C4-2B (cell line): ENCODE data around the gene ERGIC2.

Experiments used
- H3K27ac ChIP-seq: fragments of 450-650 bp; 2 replicates; pipeline ENCODE4 v1.5.1; 2017
- ZFX ChIP-seq: fragments of 450-650 bp; IDR thresholded peaks from 2 replicates; pipeline ENCODE4 v1.6.1; 2017
- TF ChIP-seq, protein P1 (sequence below): fragments of 450-650 bp; conservative IDR thresholded peaks from 2 replicates; pipeline ENCODE4 v1.5.1; 2017; ENCODE audit warnings: mild to moderate bottlenecking

ERGIC2 gene

DNA sequence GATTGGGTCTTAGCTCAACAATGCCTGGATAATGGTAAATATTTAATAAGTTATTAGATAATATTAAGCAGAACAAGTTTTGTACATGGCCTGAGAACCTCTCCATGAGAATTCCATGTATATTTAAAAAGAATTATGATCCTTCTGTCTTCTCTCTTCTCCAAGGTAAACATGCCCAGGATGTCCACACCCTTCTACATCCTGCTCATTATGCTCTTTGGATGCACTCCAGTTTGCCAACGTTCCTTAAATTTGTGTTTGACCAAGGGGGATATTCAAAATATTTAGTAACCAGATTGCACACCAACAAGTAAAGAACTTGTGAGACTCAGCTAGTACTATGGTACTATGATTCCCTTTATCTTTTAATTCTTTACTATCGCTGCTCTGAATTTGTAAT is 44.8 kb upstream of the ERGIC2 start:
- no peak for TF ChIP-seq ZFX
- TF ChIP-seq, protein P1, sequence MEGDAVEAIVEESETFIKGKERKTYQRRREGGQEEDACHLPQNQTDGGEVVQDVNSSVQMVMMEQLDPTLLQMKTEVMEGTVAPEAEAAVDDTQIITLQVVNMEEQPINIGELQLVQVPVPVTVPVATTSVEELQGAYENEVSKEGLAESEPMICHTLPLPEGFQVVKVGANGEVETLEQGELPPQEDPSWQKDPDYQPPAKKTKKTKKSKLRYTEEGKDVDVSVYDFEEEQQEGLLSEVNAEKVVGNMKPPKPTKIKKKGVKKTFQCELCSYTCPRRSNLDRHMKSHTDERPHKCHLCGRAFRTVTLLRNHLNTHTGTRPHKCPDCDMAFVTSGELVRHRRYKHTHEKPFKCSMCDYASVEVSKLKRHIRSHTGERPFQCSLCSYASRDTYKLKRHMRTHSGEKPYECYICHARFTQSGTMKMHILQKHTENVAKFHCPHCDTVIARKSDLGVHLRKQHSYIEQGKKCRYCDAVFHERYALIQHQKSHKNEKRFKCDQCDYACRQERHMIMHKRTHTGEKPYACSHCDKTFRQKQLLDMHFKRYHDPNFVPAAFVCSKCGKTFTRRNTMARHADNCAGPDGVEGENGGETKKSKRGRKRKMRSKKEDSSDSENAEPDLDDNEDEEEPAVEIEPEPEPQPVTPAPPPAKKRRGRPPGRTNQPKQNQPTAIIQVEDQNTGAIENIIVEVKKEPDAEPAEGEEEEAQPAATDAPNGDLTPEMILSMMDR, result no peak
- H3K27ac ChIP-seq, result no peak overlapping the region

DNA sequence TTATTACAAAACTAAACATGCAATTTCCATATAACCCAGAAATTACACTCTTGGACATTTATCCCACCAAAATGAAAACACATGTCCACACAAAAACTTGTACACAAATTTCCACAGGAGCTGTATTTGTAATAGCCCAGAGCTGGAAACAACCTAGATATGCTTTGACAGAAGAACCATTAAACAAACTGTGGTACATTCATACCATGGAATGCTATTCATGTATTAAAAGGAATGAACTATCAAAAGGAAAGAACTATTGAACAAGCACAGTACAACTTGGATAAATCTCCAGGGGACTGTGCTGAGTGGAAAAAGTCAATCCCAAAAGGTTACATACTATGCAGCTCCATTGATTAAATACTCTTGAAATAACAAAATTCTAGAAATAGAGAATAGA is 35.8 kb upstream of the ERGIC2 start:
- no peak for TF ChIP-seq ZFX
- TF ChIP-seq, protein P1, result no peak
- no peak overlapping the region for H3K27ac ChIP-seq

DNA sequence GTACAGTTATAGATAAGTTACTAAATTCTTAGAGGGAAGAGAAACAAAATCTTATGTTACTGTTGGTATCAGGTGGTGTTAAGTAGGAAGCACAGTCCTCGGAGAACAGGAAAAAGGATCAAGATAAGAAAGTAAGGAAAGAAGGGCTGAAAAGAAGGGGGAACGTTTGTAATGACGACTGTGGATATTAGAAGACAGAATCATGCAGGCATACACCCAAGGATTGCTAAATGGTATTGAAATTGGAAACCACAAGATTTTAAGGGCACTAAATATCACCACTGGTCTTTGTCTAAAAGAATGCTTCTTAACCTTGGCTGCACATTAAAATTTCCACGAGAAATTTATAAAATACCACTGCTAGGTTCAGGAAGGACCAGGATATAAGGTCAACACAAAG is 34.1 kb upstream of the ERGIC2 start:
- H3K27ac ChIP-seq, result no peak overlapping the region
- no peak for TF ChIP-seq ZFX
- TF ChIP-seq, protein P1, result no peak

DNA sequence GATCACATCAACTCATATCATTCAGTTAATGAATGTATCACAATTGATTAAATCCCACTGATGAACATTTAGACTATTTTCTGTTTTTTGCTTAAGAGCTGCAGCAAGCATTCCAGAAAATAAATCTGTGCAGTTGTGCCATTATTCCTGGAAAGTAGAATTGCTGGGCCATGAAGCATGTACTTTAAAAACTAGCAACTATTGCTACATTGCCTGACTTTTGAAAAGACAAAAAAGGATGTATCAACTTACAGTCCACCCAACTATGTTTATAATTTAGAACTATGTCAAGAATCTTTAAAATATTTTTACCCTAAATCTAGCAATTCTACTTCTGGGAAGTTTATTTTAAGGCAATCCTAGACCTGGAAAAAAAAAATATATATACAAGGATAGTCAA is 33.4 kb upstream of the ERGIC2 start:
- no peak for TF ChIP-seq ZFX
- TF ChIP-seq, protein P1, result no peak
- no peak overlapping the region for H3K27ac ChIP-seq

DNA sequence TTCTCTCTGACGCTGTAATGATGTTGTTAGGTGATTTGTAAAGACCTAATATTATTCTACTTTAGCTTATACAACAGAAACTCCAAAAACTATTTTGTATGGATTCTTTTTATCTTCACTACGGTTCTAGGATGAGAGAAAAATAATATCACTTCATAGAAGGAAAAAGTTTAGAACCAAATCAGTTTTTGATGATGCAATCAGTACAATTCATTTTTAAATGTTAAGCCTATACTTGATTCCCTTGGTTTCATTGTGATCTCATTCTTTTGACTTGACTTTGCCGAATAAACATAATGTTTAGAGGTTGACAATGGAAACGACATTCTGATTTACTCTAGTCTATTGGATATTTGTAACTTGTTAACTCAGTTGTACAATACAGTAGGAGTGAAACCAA is 24.6 kb upstream of the ERGIC2 start:
- TF ChIP-seq ZFX, result no peak
- TF ChIP-seq, protein P1, result no peak

DNA sequence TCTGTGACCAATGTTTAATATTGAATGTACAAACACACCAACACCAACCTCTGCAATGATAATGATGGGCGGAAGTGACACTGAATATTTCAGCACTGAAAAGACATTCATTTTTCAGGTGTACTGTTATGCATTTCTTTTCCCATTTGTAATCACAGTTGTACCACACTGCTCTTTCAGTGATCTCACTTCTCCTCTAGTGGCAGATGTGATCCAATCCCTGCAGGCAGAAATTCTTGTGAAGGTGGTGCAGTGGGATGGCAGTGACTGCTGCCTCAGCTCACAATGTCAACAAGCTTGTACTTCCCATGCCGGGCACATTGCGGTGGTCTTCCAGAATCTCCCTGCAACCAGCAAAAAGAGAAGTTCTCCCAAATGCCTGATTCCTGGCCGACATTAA is 23.0 kb upstream of the ERGIC2 start:
- TF ChIP-seq, protein P1, result no peak
- no peak for TF ChIP-seq ZFX
- H3K27ac ChIP-seq, result no peak overlapping the region

More for the DNA sequence above, 24.6 kb upstream of the ERGIC2 start:
- H3K27ac ChIP-seq, result no peak overlapping the region

DNA sequence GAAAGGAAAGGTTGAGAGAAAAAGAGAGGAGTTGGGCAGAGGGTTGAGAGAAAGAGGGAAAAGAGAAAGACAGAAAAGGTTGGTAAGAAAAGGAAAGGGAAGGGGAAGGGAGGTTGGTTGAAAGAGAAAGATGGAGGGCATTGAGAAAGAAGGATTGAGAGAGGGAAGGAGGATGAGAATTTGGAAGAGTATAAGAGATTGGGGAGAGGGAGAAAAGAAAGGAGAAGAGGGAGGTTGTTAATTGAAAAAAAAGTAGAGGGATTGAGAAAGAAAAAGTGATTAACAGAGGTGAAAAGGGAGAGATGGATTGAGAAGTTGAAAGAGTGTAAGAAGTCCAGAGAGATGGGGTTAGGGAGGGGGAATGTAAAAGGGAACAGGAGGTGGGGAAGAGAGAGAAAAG is 21.5 kb upstream of the ERGIC2 start:
- TF ChIP-seq, protein P1, result no peak
- no peak for TF ChIP-seq ZFX
- no peak overlapping the region for H3K27ac ChIP-seq
